Measurements from ENCODE around the gene MPP3. TPM values are rescaled to one million over a fixed set of nuclear protein-coding genes. Genes with fewer than 3 reads are reported as not detected.
"Not testable (repeated sequence)": the region's sequence is repeated elsewhere in the genome, so short reads cannot be mapped to it uniquely, and the experiment has no call there.

Gene MPP3
- total and polyA plus RNA-seq, 7 experiments from 2014 or later = 0.32 to 1.4 TPM; not detected in 5

- intact Hi-C loops (cut with micrococcal nuclease) = no loop called here
- H3K36me3 Mint-ChIP-seq = no peaks in the 10 kb centered on the region
- Histone ChIP-seq H3K27me3 (ENCODE audit: control insufficient read depth in 2 of 2, insufficient read depth in 2 of 2, low read length in 2 of 2) (no peaks in the 10 kb centered on the region), H3K9me3 (ENCODE audit: control insufficient read depth in 2 of 3, low read length in 3 of 3) (no peaks in the 10 kb centered on the region), H3K36me3 (ENCODE audit: control insufficient read depth in 2 of 3, insufficient read depth in 3 of 3, low read length in 3 of 3) (no peaks in the 10 kb centered on the region), H3K4me3 (ENCODE audit: low read length) (no peak overlapping the region), H3K4me1 (ENCODE audit: control insufficient read depth in 2 of 2, insufficient read depth in 2 of 2, low read length in 2 of 2) (no peaks in the 10 kb centered on the region), H3K27ac (ENCODE audit: low read depth, low read length) (no peak overlapping the region)
- CTCF ChIA-PET = no interaction called here
- H3K27ac Mint-ChIP-seq = no peak overlapping the region
- POLR2A ChIA-PET = no interaction called here
- H3K4me3 Mint-ChIP-seq = no peak overlapping the region
- no peak for DNase-seq
- no peak for ATAC-seq
- no peaks in the 10 kb centered on the region for H3K4me1 Mint-ChIP-seq
- H3K27me3 Mint-ChIP-seq = peaks cover 9 to 46% (median 17%) of the 10 kb centered on the region in 5 donors
- no peaks in the 10 kb centered on the region for H3K9me3 Mint-ChIP-seq
Observed at GRCh38 chr17:43801844-43802243, 31.1 kb downstream of the MPP3 start.

GRCh38 chr17:43800736-43801135, 32.2 kb downstream of the MPP3 start:
- DNase-seq (no peak), ATAC-seq (no peak)
- no peaks in the 10 kb centered on the region for H3K4me1 ChIP-seq (ENCODE audit: control insufficient read depth in 2 of 2, insufficient read depth in 2 of 2, low read length in 2 of 2)
- Mint-ChIP-seq H3K9me3 (no peaks in the 10 kb centered on the region), H3K27me3 (peaks cover 9 to 54% (median 18%) of the 10 kb centered on the region in 5 donors), H3K36me3 (no peaks in the 10 kb centered on the region), H3K4me3 (no peak overlapping the region), H3K4me1 (no peaks in the 10 kb centered on the region), H3K27ac (no peak overlapping the region)
- no peak overlapping the region for H3K4me3 ChIP-seq (ENCODE audit: low read length)
- POLR2A ChIA-PET = no interaction called here
- H3K9me3 ChIP-seq (ENCODE audit: control insufficient read depth in 2 of 3, low read length in 3 of 3) = no peaks in the 10 kb centered on the region
- no peak overlapping the region for H3K27ac ChIP-seq (ENCODE audit: low read depth, low read length)
- H3K27me3 ChIP-seq (ENCODE audit: control insufficient read depth in 2 of 2, insufficient read depth in 2 of 2, low read length in 2 of 2) = no peaks in the 10 kb centered on the region
- intact Hi-C loops (cut with micrococcal nuclease) = no loop called here
- CTCF ChIA-PET = no interaction called here
- no peaks in the 10 kb centered on the region for H3K36me3 ChIP-seq (ENCODE audit: control insufficient read depth in 2 of 3, insufficient read depth in 3 of 3, low read length in 3 of 3)

- Mint-ChIP-seq H3K4me3 (no peak overlapping the region), H3K9me3 (no peaks in the 10 kb centered on the region), H3K36me3 (no peaks in the 10 kb centered on the region), H3K27me3 (peaks cover 6 to 51% (median 18%) of the 10 kb centered on the region in 5 donors), H3K4me1 (no peaks in the 10 kb centered on the region), H3K27ac (no peak overlapping the region)
- Histone ChIP-seq H3K4me1 (ENCODE audit: control insufficient read depth in 2 of 2, insufficient read depth in 2 of 2, low read length in 2 of 2) (no peaks in the 10 kb centered on the region), H3K9me3 (ENCODE audit: control insufficient read depth in 2 of 3, low read length in 3 of 3) (no peaks in the 10 kb centered on the region), H3K4me3 (ENCODE audit: low read length) (no peak overlapping the region), H3K27ac (ENCODE audit: low read depth, low read length) (no peak overlapping the region), H3K36me3 (ENCODE audit: control insufficient read depth in 2 of 3, insufficient read depth in 3 of 3, low read length in 3 of 3) (no peaks in the 10 kb centered on the region), H3K27me3 (ENCODE audit: control insufficient read depth in 2 of 2, insufficient read depth in 2 of 2, low read length in 2 of 2) (no peaks in the 10 kb centered on the region)
- ATAC-seq = no peak
- intact Hi-C loops (cut with micrococcal nuclease) = no loop called here
- ChIA-PET CTCF (no interaction called here), POLR2A (no interaction called here)
- no peak for DNase-seq
Observed at GRCh38 chr17:43799047-43799446, 33.9 kb downstream of the MPP3 start.

- H3K27me3 ChIP-seq (ENCODE audit: control insufficient read depth in 2 of 2, insufficient read depth in 2 of 2, low read length in 2 of 2); H3K36me3 ChIP-seq (ENCODE audit: control insufficient read depth in 2 of 3, insufficient read depth in 3 of 3, low read length in 3 of 3); DNase-seq; H3K4me3 ChIP-seq (ENCODE audit: low read length); H3K9me3 Mint-ChIP-seq; H3K27ac Mint-ChIP-seq; intact Hi-C loops (cut with micrococcal nuclease); H3K4me1 Mint-ChIP-seq; POLR2A ChIA-PET; H3K27ac ChIP-seq (ENCODE audit: low read depth, low read length); H3K4me1 ChIP-seq (ENCODE audit: control insufficient read depth in 2 of 2, insufficient read depth in 2 of 2, low read length in 2 of 2); CTCF ChIA-PET; H3K36me3 Mint-ChIP-seq; H3K4me3 Mint-ChIP-seq; ATAC-seq; H3K9me3 ChIP-seq (ENCODE audit: control insufficient read depth in 2 of 3, low read length in 3 of 3): not testable (repeated sequence)
- H3K27me3 Mint-ChIP-seq = peaks cover 6 to 47% (median 13%) of the 10 kb centered on the region in 5 donors
Observed at GRCh38 chr17:43798024-43798423, 34.9 kb downstream of the MPP3 start.

DNA sequence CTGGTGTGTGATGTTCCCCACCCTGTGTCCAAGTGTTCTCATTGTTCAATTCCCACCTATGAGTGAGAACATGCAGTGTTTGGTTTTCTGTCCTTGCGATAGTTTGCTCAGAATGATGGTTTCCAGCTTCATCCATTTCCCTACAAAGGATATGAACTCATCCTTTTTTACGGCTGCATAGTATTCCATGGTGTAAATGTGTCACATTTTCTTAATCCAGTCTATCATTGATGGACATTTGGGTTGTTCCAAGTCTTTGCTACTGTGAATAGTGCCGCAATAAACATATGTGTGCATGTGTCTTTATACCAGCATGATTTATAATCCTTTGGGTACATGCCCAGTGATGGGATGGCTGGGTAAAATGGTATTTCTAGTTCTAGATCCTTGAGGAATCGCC, 40.3 kb downstream of the MPP3 start:
- H3K4me1 ChIP-seq (ENCODE audit: control insufficient read depth in 2 of 2, insufficient read depth in 2 of 2, low read length in 2 of 2); H3K4me3 ChIP-seq (ENCODE audit: low read length); ATAC-seq; H3K27me3 ChIP-seq (ENCODE audit: control insufficient read depth in 2 of 2, insufficient read depth in 2 of 2, low read length in 2 of 2); H3K27ac Mint-ChIP-seq; H3K36me3 Mint-ChIP-seq; H3K4me3 Mint-ChIP-seq; H3K9me3 ChIP-seq (ENCODE audit: control insufficient read depth in 2 of 3, low read length in 3 of 3); POLR2A ChIA-PET; H3K9me3 Mint-ChIP-seq; H3K36me3 ChIP-seq (ENCODE audit: control insufficient read depth in 2 of 3, insufficient read depth in 3 of 3, low read length in 3 of 3); intact Hi-C loops (cut with micrococcal nuclease); H3K4me1 Mint-ChIP-seq; H3K27ac ChIP-seq (ENCODE audit: low read depth, low read length); DNase-seq: not testable (repeated sequence)
- CTCF ChIA-PET = interaction anchor here (0.6 kb wide), 1 partner anchor 26 kb away, joined by 3 read pairs; no protein-coding TSS in a partner anchor
- H3K27me3 Mint-ChIP-seq = peaks cover 6 to 39% (median 9%) of the 10 kb centered on the region in 5 donors

- H3K4me3 Mint-ChIP-seq = no peak overlapping the region
- Histone ChIP-seq H3K4me3 (ENCODE audit: low read length) (no peak overlapping the region), H3K9me3 (ENCODE audit: control insufficient read depth in 2 of 3, low read length in 3 of 3) (no peaks in the 10 kb centered on the region), H3K27ac (ENCODE audit: low read depth, low read length) (no peak overlapping the region), H3K4me1 (ENCODE audit: control insufficient read depth in 2 of 2, insufficient read depth in 2 of 2, low read length in 2 of 2) (no peaks in the 10 kb centered on the region), H3K36me3 (ENCODE audit: control insufficient read depth in 2 of 3, insufficient read depth in 3 of 3, low read length in 3 of 3) (no peaks in the 10 kb centered on the region), H3K27me3 (ENCODE audit: control insufficient read depth in 2 of 2, insufficient read depth in 2 of 2, low read length in 2 of 2) (no peaks in the 10 kb centered on the region)
- intact Hi-C loops (cut with micrococcal nuclease) = no loop called here
- H3K36me3 Mint-ChIP-seq = no peaks in the 10 kb centered on the region
- H3K27ac Mint-ChIP-seq = no peak overlapping the region
- H3K4me1 Mint-ChIP-seq = peaks cover 0 to 9% (median 4%) of the 10 kb centered on the region in 7 donors
- peaks cover 0 to 38% (median 6%) of the 10 kb centered on the region in 5 donors for H3K27me3 Mint-ChIP-seq
- no peak for DNase-seq
- ChIA-PET CTCF (no interaction called here), POLR2A (no interaction called here)
- no peak for ATAC-seq
- H3K9me3 Mint-ChIP-seq = peaks cover 0 to 7% (median 0%) of the 10 kb centered on the region in 11 donors
Observed at GRCh38 chr17:43791589-43791988, 41.4 kb downstream of the MPP3 start.

DNA sequence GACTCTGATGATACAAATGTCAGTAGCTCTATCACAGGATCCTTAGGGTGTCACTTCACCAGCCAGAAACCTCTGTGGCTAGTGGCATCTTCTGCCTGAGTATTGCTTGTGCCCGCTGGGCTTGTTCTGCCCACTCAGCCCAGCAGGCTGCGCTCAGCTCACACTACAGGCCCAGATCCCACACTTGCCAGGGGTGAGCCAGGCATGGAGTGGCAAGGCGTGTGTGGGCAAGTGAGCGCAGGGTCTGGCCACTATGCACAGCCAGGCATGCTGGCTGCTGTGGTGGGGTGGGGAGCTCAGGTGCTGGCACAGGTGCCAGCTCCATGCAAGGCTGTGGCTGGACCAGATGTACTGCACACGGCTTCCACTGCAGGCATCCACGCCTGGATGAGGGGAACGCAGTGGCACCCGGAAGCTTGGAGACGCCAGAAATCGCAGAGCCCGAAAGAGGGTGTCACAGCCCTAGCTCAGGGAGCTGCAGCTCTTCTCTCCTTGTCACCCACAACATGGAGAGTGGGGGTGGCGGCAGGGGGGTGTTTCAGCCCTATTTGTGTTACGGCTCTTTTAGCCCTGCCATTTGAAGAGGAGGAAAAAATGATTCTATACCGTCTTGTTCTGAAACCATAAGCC, 42.5 kb downstream of the MPP3 start:
- Histone ChIP-seq H3K9me3 (ENCODE audit: control insufficient read depth in 2 of 3, low read length in 3 of 3) (no peaks in the 10 kb centered on the region), H3K4me3 (ENCODE audit: low read length) (no peak overlapping the region), H3K27ac (ENCODE audit: low read depth, low read length) (no peak overlapping the region), H3K4me1 (ENCODE audit: control insufficient read depth in 2 of 2, insufficient read depth in 2 of 2, low read length in 2 of 2) (no peaks in the 10 kb centered on the region), H3K36me3 (ENCODE audit: control insufficient read depth in 2 of 3, insufficient read depth in 3 of 3, low read length in 3 of 3) (no peaks in the 10 kb centered on the region), H3K27me3 (ENCODE audit: control insufficient read depth in 2 of 2, insufficient read depth in 2 of 2, low read length in 2 of 2) (no peaks in the 10 kb centered on the region)
- peaks cover 0 to 7% (median 0%) of the 10 kb centered on the region in 11 donors for H3K9me3 Mint-ChIP-seq
- peaks cover 0 to 9% (median 4%) of the 10 kb centered on the region in 7 donors for H3K4me1 Mint-ChIP-seq
- H3K27ac Mint-ChIP-seq = no peak overlapping the region
- intact Hi-C loops (cut with micrococcal nuclease) = no loop called here
- no peaks in the 10 kb centered on the region for H3K36me3 Mint-ChIP-seq
- ATAC-seq = no peak
- no peak overlapping the region for H3K4me3 Mint-ChIP-seq
- POLR2A ChIA-PET = no interaction called here
- CTCF ChIA-PET = no interaction called here
- no peak for DNase-seq
- peaks cover 0 to 31% (median 4%) of the 10 kb centered on the region in 5 donors for H3K27me3 Mint-ChIP-seq

All from naive thymus-derived CD4-positive, alpha-beta T cell (primary cell).